Measurements from ENCODE around the gene SCNN1G. TPM values are rescaled to one million over a fixed set of nuclear protein-coding genes. Genes with fewer than 3 reads are reported as not detected.

SCNN1G gene
- total and polyA plus RNA-seq, 2 of the 13 experiments (the other 11 are each of a cell fraction or from before 2014, with no cell fraction given), result not detected

GRCh38 chr16:23188911-23189310, 6.4 kb downstream of the SCNN1G start:
- Histone ChIP-seq H2AFZ (ENCODE audit: low read length) (no peak overlapping the region), H3K4me3 (replicated peaks in 1 of 3; ENCODE audit: insufficient read depth in 1 of 3, low read depth in 2 of 3, low read length in 3 of 3) (no peak overlapping the region), H3K9me3 (ENCODE audit: low read length) (no peaks in the 10 kb centered on the region), H3K4me2 (ENCODE audit: low read depth, low read length) (no peak overlapping the region), H4K20me1 (ENCODE audit: insufficient read depth, low read length) (peaks cover 3% of the 10 kb centered on the region; the same call in 1 of the 2 replicates), H3K4me1 (ENCODE audit: insufficient read depth, low read length) (0 out of 2 replicates have a peak, but pooled peaks cover 5% of the 10 kb centered on the region), H3K36me3 (replicated peaks in 1 of 2; ENCODE audit: control insufficient read depth in 1 of 2, insufficient read depth in 2 of 2, low read length in 2 of 2) (no peaks in the 10 kb centered on the region), H3K27ac (ENCODE audit: extremely low read length, insufficient read depth, low read length) (no peak overlapping the region), H3K27me3 (ENCODE audit: control insufficient read depth in 1 of 2, insufficient read depth in 2 of 2, low read length in 2 of 2) (peaks cover 12 to 66% of the 10 kb centered on the region in 2 experiments), H3K9ac (ENCODE audit: insufficient read depth, low read depth, low read length) (no peak overlapping the region), H3K79me2 (ENCODE audit: insufficient read depth, low read length) (no peaks in the 10 kb centered on the region)
- TF ChIP-seq MNT (IDR thresholded peaks at IDR 0.05) (peak; percentile 68), ZNF367 (CRISPR knock-in tag; IDR thresholded peaks at IDR 0.05; ENCODE audit: borderline replicate concordance) (no peak), CEBPZ (IDR thresholded peaks at IDR 0.05; ENCODE audit: low read length) (no peak), RORA (CRISPR knock-in tag; IDR thresholded peaks at IDR 0.05) (no peak), ZNF550 (CRISPR knock-in tag; IDR thresholded peaks at IDR 0.05; ENCODE audit: borderline replicate concordance) (no peak)
- ChIA-PET CTCF (ENCODE audit: low intra/inter-chr PET ratio, low total read pairs) (no interaction called here), POLR2A (no interaction called here)
- no TSS peak for BruUV-seq (replicated peaks)
- in situ Hi-C loops (cut with HindIII; ENCODE audit: extremely low pct_ligation_motif_present, low pct_unique_long_range_greater_than_20kb), result no loop called here
- intact Hi-C loops (cut with micrococcal nuclease; ENCODE audit: unreplicated experiment), result loop anchor here (10.0 kb wide), 1 partner anchor 294 kb away; no protein-coding TSS in a partner anchor
- WGBS (ENCODE audit: low lambda C conversion rate), result 51% methylated on average over 2 of the region's 2 CpGs
- ATAC-seq (peak; percentile 24; the same call in 1 of the 3 replicates), DNase-seq (ENCODE audit: low spot score) (no peak), FAIRE-seq (no peak)

Data from HepG2 (cell line).